H9 (cell line): ENCODE results near the gene KRR1. TPM values are rescaled to one million over a fixed set of nuclear protein-coding genes. Genes with fewer than 3 reads are reported as not detected.
"Not testable (repeated sequence)": the region's sequence is repeated elsewhere in the genome, so short reads cannot be mapped to it uniquely, and the experiment has no call there.

Source experiments
- DNase-seq: peaks from one replicate; pipeline ENCODE4 v3.0.0-alpha.2; 2017
- H2AFZ ChIP-seq: one replicate; pipeline ENCODE4 v1.6.1; 2013; ENCODE audit warnings: mild to moderate bottlenecking, low read length, control low read depth, moderate library complexity
- H2AK5ac ChIP-seq: 2 replicates; pipeline ENCODE4 v1.6.1; 2013; ENCODE audit warnings: low read length, control low read depth, mixed read lengths; ENCODE audit not compliant: insufficient read length
- H2BK120ac ChIP-seq: one replicate; pipeline ENCODE4 v1.6.1; 2013; ENCODE audit warnings: low read depth, mild to moderate bottlenecking, low read length, control low read depth, inconsistent platforms; ENCODE audit not compliant: poor library complexity, severe bottlenecking
- H2BK12ac ChIP-seq: 2 replicates; pipeline ENCODE4 v1.6.1; 2013; ENCODE audit warnings: low read length, control low read depth, mixed read lengths, low read depth; ENCODE audit not compliant: insufficient read length
- H2BK15ac ChIP-seq: 2 replicates; pipeline ENCODE4 v1.6.1; 2013; ENCODE audit warnings: low read depth, low read length, control low read depth
- H2BK20ac ChIP-seq: one replicate; pipeline ENCODE4 v1.6.1; 2013; ENCODE audit warnings: low read depth, mild to moderate bottlenecking, low read length, control low read depth, inconsistent platforms; ENCODE audit not compliant: poor library complexity, severe bottlenecking
- H2BK5ac ChIP-seq: 2 replicates; pipeline ENCODE4 v1.6.1; 2013; ENCODE audit warnings: low read length, control low read depth, mixed read lengths; ENCODE audit not compliant: insufficient read length
- H3K14ac ChIP-seq: 2 replicates; pipeline ENCODE4 v1.6.1; 2013; ENCODE audit warnings: low read length, control low read depth; ENCODE audit not compliant: insufficient read depth
- H3K18ac ChIP-seq: 2 replicates; pipeline ENCODE4 v1.6.1; 2013; ENCODE audit warnings: low read depth, mild to moderate bottlenecking, mixed read lengths, low read length, control low read depth; ENCODE audit not compliant: insufficient read length
- H3K23ac ChIP-seq: 2 replicates; pipeline ENCODE4 v1.6.1; 2013; ENCODE audit warnings: low read length, control low read depth, mixed read lengths, low read depth; ENCODE audit not compliant: insufficient read length
- H3K23me2 ChIP-seq: 2 replicates; pipeline ENCODE4 v1.6.1; 2013; ENCODE audit warnings: low read depth, mild to moderate bottlenecking, mixed read lengths, low read length, control low read depth; ENCODE audit not compliant: insufficient read length, poor library complexity, severe bottlenecking
- H3K27ac ChIP-seq: 2 replicates; pipeline ENCODE4 v1.5.1; 2013; ENCODE audit warnings: low read length, control low read depth, mixed read lengths, low read depth; ENCODE audit not compliant: insufficient read length
- H3K27me3 ChIP-seq: 2 replicates; pipeline ENCODE4 v1.6.1; 2013; ENCODE audit warnings: low read length, control low read depth, inconsistent platforms; ENCODE audit not compliant: insufficient read depth
- H3K4ac ChIP-seq: 2 replicates; pipeline ENCODE4 v1.6.1; 2013; ENCODE audit warnings: low read depth, mild to moderate bottlenecking, control low read depth, inconsistent platforms, low read length, moderate library complexity
- H3K4me1 ChIP-seq: 2 replicates; pipeline ENCODE4 v1.6.1; 2013; ENCODE audit warnings: low read length, control low read depth, inconsistent platforms; ENCODE audit not compliant: insufficient read depth
- H3K4me2 ChIP-seq: 2 replicates; pipeline ENCODE4 v1.6.1; 2013; ENCODE audit warnings: low read length, control low read depth, mixed read lengths; ENCODE audit not compliant: insufficient read length, insufficient read depth
- H3K56ac ChIP-seq: 2 replicates; pipeline ENCODE4 v1.6.1; 2013; ENCODE audit warnings: low read depth, mild to moderate bottlenecking, mixed read lengths, low read length, control low read depth; ENCODE audit not compliant: insufficient read length
- H3K79me1 ChIP-seq: 2 replicates; pipeline ENCODE4 v1.6.1; 2013; ENCODE audit warnings: low read depth, mild to moderate bottlenecking, moderate library complexity, low read length, control low read depth, inconsistent platforms; ENCODE audit not compliant: insufficient read depth, poor library complexity, severe bottlenecking
- H3K79me2 ChIP-seq: 2 replicates; pipeline ENCODE4 v1.6.1; 2013; ENCODE audit warnings: low read length, control low read depth, inconsistent platforms; ENCODE audit not compliant: insufficient read depth
- H3K9ac ChIP-seq: 2 replicates; pipeline ENCODE4 v1.6.1; 2013; ENCODE audit warnings: low read length, control low read depth, mixed read lengths; ENCODE audit not compliant: insufficient read length; ENCODE audit errors: extremely low read depth
- H3K9me3 ChIP-seq: one replicate; pipeline ENCODE4 v1.6.1; 2013; ENCODE audit warnings: low read depth, low read length, inconsistent platforms; ENCODE audit not compliant: control insufficient read depth
- H3T11ph ChIP-seq: one replicate; pipeline ENCODE4 v1.6.1; 2013; ENCODE audit warnings: mild to moderate bottlenecking, low read length, control low read depth, inconsistent platforms
- H4K20me1 ChIP-seq: one replicate; pipeline ENCODE4 v1.6.1; 2013; ENCODE audit not compliant: control insufficient read depth, insufficient read length, insufficient read depth
- H4K5ac ChIP-seq: 2 replicates; pipeline ENCODE4 v1.6.1; 2013; ENCODE audit warnings: low read depth, mild to moderate bottlenecking, mixed read lengths, low read length, control low read depth; ENCODE audit not compliant: insufficient read length
- H4K8ac ChIP-seq: replicated peaks from 2 replicates; pipeline ENCODE4 v1.6.1; 2013; ENCODE audit warnings: low read length, control low read depth, mixed read lengths, low read depth; ENCODE audit not compliant: insufficient read length
- H4K91ac ChIP-seq: 2 replicates; pipeline ENCODE4 v1.6.1; 2013; ENCODE audit warnings: low read depth, mild to moderate bottlenecking, moderate library complexity, mixed read lengths, low read length, control low read depth; ENCODE audit not compliant: insufficient read length
- H3K27ac Mint-ChIP-seq, 3 experiments: 2 replicates in 2 of 3; 3 replicates in 1 of 3; pipeline ENCODE4 v1.8.0; 2020 to 2021; ENCODE audit warnings: mixed read lengths in 3 of 3, mild to moderate bottlenecking in 1 of 3, moderate library complexity in 1 of 3
- H3K27me3 Mint-ChIP-seq: 2 replicates; pipeline ENCODE4 v1.8.0; 2021; ENCODE audit warnings: low read depth, mild to moderate bottlenecking, moderate library complexity, mixed read lengths
- H3K36me3 Mint-ChIP-seq, 3 experiments: 2 replicates in 2 of 3; 3 replicates in 1 of 3; pipeline ENCODE4 v1.8.0; 2020 to 2021; ENCODE audit warnings: low read depth in 3 of 3, mixed read lengths in 3 of 3; ENCODE audit not compliant: insufficient read depth in 1 of 3
- H3K4me1 Mint-ChIP-seq, 2 experiments: 2 replicates each; pipeline ENCODE4 v1.8.0; 2020; ENCODE audit warnings: mixed read lengths in 2 of 2
- H3K4me3 Mint-ChIP-seq, 2 experiments: 2 replicates in 1 of 2; 3 replicates in 1 of 2; pipeline ENCODE4 v1.8.0; 2020 to 2021; ENCODE audit warnings: mild to moderate bottlenecking in 2 of 2, mixed read lengths in 2 of 2, moderate library complexity in 1 of 2
- H3K9me3 Mint-ChIP-seq, 2 experiments: 2 replicates in 1 of 2; 3 replicates in 1 of 2; pipeline ENCODE4 v1.8.0; 2020; ENCODE audit warnings: mild to moderate bottlenecking in 2 of 2, mixed read lengths in 2 of 2, moderate library complexity in 1 of 2
- WGBS: extraction: QIAGEN DNeasy Blood & Tissue Kit; methylation state at CpG from one replicate; pipeline ENCODE4 v1.1.7; 2013; ENCODE audit warnings: missing lambda C conversion rate, low lambda C conversion rate, mixed read lengths; ENCODE audit not compliant: insufficient read length; ENCODE audit errors: extremely low coverage; 5-methylcytosine and 5-hydroxymethylcytosine counted together
- total RNA-seq: library from RNA; stranded (reverse); gene quantifications from 2 replicates; pipeline ENCODE4 v1.2.1, GENCODE V29; 2021
- TF ChIP-seq, protein P1 (sequence below): fragments of 200-600 bp; sonication (generic); conservative IDR thresholded peaks from 3 replicates; pipeline ENCODE4 v1.8.0; 2021; ENCODE audit warnings: antibody characterized with exemption, mild to moderate bottlenecking

Gene KRR1
- total RNA-seq, 1 experiment from 2014 or later, result 88.9 TPM

DNA sequence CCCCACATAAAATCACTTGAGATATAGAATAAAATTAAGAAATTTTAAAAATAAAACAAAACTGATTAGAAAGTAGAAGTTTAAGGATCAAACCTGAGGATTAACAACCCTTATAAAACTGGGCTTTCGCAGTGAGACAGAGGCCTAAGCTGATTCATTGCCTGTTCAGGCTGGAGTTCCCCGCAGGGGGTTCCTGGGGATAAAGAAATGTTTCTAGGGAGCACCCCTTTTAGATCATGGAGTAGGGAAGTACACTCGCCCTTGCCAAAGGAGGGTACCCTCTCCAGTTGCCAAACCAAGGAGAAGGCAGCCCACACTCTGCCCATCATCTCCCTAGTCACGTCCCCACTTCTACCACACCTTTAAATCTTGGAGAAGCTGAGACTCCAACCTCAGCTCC is 24.1 kb downstream of the KRR1 start:
- no peak overlapping the region for H4K91ac ChIP-seq
- no CpG with 5 or more reads among the region's 4 CpGs for WGBS
- Mint-ChIP-seq H3K9me3 (no peaks in the 10 kb centered on the region), H3K27ac (peak overlapping the region; percentile 23 to 64 (median 63); a peak in 2 of 7 replicates), H3K27me3 (no peaks in the 10 kb centered on the region), H3K4me1 (peaks cover 21 to 33% of the 10 kb centered on the region in 2 experiments), H3K36me3 (no peaks in the 10 kb centered on the region), H3K4me3 (no peak overlapping the region)
- no peak overlapping the region for H3K14ac ChIP-seq
- no peaks in the 10 kb centered on the region for H3K23me2 ChIP-seq
- H3T11ph ChIP-seq, result no peak overlapping the region
- no peak overlapping the region for H2BK20ac ChIP-seq
- H3K23ac ChIP-seq, result no peak overlapping the region
- no peak overlapping the region for H2AK5ac ChIP-seq
- no peak overlapping the region for H3K9ac ChIP-seq
- no peaks in the 10 kb centered on the region for H3K27me3 ChIP-seq
- no peaks in the 10 kb centered on the region for H3K79me1 ChIP-seq
- no peak overlapping the region for H2BK15ac ChIP-seq
- no peak overlapping the region for H4K5ac ChIP-seq
- no peaks in the 10 kb centered on the region for H3K9me3 ChIP-seq
- TF ChIP-seq, protein P1, sequence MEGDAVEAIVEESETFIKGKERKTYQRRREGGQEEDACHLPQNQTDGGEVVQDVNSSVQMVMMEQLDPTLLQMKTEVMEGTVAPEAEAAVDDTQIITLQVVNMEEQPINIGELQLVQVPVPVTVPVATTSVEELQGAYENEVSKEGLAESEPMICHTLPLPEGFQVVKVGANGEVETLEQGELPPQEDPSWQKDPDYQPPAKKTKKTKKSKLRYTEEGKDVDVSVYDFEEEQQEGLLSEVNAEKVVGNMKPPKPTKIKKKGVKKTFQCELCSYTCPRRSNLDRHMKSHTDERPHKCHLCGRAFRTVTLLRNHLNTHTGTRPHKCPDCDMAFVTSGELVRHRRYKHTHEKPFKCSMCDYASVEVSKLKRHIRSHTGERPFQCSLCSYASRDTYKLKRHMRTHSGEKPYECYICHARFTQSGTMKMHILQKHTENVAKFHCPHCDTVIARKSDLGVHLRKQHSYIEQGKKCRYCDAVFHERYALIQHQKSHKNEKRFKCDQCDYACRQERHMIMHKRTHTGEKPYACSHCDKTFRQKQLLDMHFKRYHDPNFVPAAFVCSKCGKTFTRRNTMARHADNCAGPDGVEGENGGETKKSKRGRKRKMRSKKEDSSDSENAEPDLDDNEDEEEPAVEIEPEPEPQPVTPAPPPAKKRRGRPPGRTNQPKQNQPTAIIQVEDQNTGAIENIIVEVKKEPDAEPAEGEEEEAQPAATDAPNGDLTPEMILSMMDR, result no peak
- H2BK12ac ChIP-seq, result peak overlapping the region; percentile 37
- H3K56ac ChIP-seq, result no peak overlapping the region
- H3K4ac ChIP-seq, result no peak overlapping the region
- DNase-seq, result no peak
- H4K20me1 ChIP-seq, result no peaks in the 10 kb centered on the region
- no peak overlapping the region for H3K27ac ChIP-seq
- no peak overlapping the region for H3K4me2 ChIP-seq
- H3K18ac ChIP-seq, result no peak overlapping the region
- no peak overlapping the region for H4K8ac ChIP-seq
- H2BK120ac ChIP-seq, result peak overlapping the region; percentile 23
- H3K79me2 ChIP-seq, result no peaks in the 10 kb centered on the region
- H2AFZ ChIP-seq, result no peak overlapping the region
- H3K4me1 ChIP-seq, result peaks cover 2% of the 10 kb centered on the region; the same call in 1 of the 2 replicates
- H2BK5ac ChIP-seq, result no peak overlapping the region

DNA sequence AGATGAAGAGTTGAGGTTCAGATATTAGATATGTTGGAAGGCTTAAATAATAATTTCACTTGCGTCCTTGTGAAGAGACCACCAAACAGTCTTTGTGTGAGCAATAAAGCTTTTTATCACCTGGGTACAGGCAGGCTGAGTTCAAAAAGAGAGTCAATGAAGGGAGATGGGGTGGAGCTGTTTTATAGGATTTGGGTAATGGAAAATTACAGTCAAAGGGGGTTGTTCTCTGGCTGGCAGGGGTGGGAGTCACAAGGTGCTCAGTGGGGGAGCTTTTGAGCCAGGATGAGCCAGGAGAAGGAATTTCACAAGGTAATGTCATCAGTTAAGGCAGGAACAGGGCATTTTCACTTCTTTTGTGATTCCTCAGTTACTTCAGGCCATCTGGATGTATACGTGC is 27.0 kb downstream of the KRR1 start:
- not testable (repeated sequence) for H3K27me3 Mint-ChIP-seq, H4K20me1 ChIP-seq, H2AFZ ChIP-seq

More for the DNA sequence above, 27.0 kb downstream of the KRR1 start:
- not testable (repeated sequence) for H2BK12ac ChIP-seq, H3K9ac ChIP-seq, H4K91ac ChIP-seq, H3K23ac ChIP-seq, H3K4me3 Mint-ChIP-seq, H4K5ac ChIP-seq, H3K4me2 ChIP-seq, H3K9me3 ChIP-seq, H3K79me1 ChIP-seq, H3K4ac ChIP-seq, H2BK120ac ChIP-seq, H3K9me3 Mint-ChIP-seq, H2BK20ac ChIP-seq, H3K23me2 ChIP-seq, DNase-seq, H2AK5ac ChIP-seq, H3K79me2 ChIP-seq, H3K27ac ChIP-seq, H3T11ph ChIP-seq, H3K56ac ChIP-seq, H3K14ac ChIP-seq, H2BK15ac ChIP-seq, H3K18ac ChIP-seq, H4K8ac ChIP-seq, H3K27me3 ChIP-seq, H3K4me1 ChIP-seq, H3K36me3 Mint-ChIP-seq, H2BK5ac ChIP-seq
- peaks cover 21 to 33% of the 10 kb centered on the region in 2 experiments for H3K4me1 Mint-ChIP-seq
- H3K27ac Mint-ChIP-seq, result peak overlapping the region; percentile 39 to 48 (median 45); a peak in 6 of 7 replicates
- WGBS, result no CpG with 5 or more reads among the region's 2 CpGs
